Epithelial cell of proximal tubule (primary cell): Measurements from ENCODE around the gene KCNIP1. TPM values are rescaled to one million over a fixed set of nuclear protein-coding genes. Genes with fewer than 3 reads are reported as not detected.

Experiments
- DNase-seq: peaks from one replicate; pipeline ENCODE4 v3.0.0-alpha.2; 2011; ENCODE audit warnings: low read depth
- H3K4me3 ChIP-seq: 2 replicates; pipeline ENCODE4 v1.5.1; 2011; ENCODE audit warnings: low read depth, mild to moderate bottlenecking, low read length
- total RNA-seq: library from RNA; depleted of rRNA; stranded (reverse); fragments of >200 nt; gene quantifications from 2 replicates; pipeline ENCODE4 v1.2.3, GENCODE V29; 2015
- TF ChIP-seq, protein P1 (sequence below): conservative IDR thresholded peaks from 2 replicates; pipeline ENCODE4 v1.5.1; 2012; ENCODE audit warnings: low read depth, mild to moderate bottlenecking, low read length

The KCNIP1 gene
- total RNA-seq, 1 donor from 2014 or later: 2.0 TPM

DNA sequence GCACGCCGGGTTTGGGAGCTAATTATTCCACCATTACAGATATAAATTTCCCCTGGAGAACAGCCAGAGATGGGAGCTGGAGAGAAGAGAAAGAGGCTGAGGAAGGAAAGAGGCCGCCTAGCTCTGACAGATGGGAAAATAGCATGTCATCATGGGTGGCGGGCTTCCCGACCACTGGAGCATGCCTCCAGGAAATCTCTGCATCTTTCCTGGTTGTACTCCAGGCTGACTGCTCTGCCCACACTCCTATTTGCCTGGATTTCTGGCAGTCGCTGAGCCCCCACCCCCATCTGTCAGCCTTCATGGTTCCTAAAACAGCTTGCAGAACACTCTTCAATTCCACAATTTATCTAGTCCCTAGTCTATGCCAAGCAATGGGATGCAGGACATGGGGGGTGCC lies 265.4 kb downstream of the KCNIP1 start:
- DNase-seq: no peak
- TF ChIP-seq, protein P1, sequence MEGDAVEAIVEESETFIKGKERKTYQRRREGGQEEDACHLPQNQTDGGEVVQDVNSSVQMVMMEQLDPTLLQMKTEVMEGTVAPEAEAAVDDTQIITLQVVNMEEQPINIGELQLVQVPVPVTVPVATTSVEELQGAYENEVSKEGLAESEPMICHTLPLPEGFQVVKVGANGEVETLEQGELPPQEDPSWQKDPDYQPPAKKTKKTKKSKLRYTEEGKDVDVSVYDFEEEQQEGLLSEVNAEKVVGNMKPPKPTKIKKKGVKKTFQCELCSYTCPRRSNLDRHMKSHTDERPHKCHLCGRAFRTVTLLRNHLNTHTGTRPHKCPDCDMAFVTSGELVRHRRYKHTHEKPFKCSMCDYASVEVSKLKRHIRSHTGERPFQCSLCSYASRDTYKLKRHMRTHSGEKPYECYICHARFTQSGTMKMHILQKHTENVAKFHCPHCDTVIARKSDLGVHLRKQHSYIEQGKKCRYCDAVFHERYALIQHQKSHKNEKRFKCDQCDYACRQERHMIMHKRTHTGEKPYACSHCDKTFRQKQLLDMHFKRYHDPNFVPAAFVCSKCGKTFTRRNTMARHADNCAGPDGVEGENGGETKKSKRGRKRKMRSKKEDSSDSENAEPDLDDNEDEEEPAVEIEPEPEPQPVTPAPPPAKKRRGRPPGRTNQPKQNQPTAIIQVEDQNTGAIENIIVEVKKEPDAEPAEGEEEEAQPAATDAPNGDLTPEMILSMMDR: no peak
- no peak overlapping the region for H3K4me3 ChIP-seq

- TF ChIP-seq, protein P1: no peak
- H3K4me3 ChIP-seq: no peak overlapping the region
- DNase-seq: no peak
These were observed 266.1 kb downstream of the KCNIP1 start for GRCh38 chr5:170769898-170770416.

GRCh38 chr5:170771496-170771895 lies 267.7 kb downstream of the KCNIP1 start:
- DNase-seq: no peak
- TF ChIP-seq, protein P1: no peak
- no peak overlapping the region for H3K4me3 ChIP-seq

DNA sequence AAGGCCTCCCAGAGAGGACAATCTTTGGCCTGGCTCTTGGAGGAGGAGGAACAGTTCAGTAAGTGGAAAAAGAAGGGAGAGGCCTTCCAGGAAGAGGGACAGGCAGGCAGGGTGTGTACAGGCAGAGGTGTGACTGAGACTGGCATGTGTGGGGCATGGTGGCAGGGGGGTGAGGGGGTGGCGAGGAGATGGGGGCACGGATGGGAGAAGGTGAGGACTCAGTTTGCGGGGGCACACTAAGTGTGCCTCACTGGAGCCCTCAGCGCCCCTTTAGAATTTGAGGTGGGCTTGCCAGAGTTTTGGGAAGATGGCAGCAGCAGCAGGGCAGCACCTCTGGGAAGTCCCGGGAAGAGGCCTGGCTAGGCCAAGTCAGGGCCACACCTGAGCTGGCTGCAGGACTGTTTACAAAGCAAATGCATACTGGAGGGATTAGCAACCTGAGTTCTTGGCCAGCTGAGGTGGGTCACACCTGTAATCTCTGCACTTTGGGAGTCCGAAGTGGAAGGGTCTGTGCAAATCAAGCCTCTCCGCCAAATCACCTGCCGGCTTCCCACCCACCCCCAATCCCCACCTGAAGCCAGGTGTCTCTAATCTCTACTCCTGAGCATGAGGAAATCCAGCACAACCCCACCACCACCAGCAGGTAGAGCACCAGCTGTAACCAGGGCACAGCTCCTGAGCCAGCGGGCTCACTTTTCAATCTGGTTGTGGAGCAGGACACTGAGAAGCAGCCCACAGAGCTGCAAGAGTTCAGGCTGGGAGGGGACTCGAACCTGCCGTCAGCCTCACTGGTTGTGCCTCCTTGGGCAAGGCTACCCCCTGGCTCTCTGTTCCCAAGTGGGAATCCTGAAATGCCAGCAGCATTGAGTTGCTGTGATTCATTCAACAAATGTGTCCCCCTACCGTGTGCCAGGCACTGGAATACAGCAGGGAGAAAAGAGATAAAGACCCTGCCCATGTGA lies 269.5 kb downstream of the KCNIP1 start:
- DNase-seq: no peak
- TF ChIP-seq, protein P1: no peak
- H3K4me3 ChIP-seq: no peak overlapping the region

GRCh38 chr5:170774831-170775230 lies 271.0 kb downstream of the KCNIP1 start:
- TF ChIP-seq, protein P1: no peak
- no peak overlapping the region for H3K4me3 ChIP-seq
- no peak for DNase-seq

DNA sequence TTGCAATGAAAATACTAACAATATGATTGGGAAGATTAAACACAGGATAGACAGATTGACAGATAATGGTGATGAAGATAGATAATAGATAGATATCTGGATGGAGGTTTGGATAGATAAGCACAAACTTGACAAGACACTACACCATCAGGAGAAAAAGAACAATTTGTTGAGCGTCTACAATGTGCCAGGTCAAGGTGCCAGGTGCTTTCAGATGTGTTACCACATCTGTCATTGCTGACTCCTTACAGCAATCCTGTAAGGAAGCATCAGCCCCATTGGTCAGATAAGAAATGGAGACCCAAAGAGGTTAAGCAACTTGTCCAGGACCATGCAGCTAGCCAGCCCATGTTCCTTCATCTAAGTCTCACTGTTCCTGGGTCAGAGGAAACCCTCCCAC lies 278.1 kb downstream of the KCNIP1 start:
- no peak overlapping the region for H3K4me3 ChIP-seq
- TF ChIP-seq, protein P1: no peak
- DNase-seq: no peak
